Pons (tissue), 1 donor: ENCODE measurements around the gene NEK10.
"Not testable (repeated sequence)": the region's sequence is repeated elsewhere in the genome, so short reads cannot be mapped to it uniquely, and the experiment has no call there.

ENCODE experiments used
- DNase-seq: peaks from one replicate; pipeline ENCODE4 v3.0.0-alpha.2; 2016; ENCODE audit warnings: low spot score

NEK10 gene

GRCh38 chr3:27312044-27312668, 57.0 kb downstream of the NEK10 start:
- peak; percentile 87 for DNase-seq

- peak; percentile 6 for DNase-seq
Measured at GRCh38 chr3:27311400-27311799, 57.8 kb downstream of the NEK10 start.

- DNase-seq, result no peak
Measured at GRCh38 chr3:27310688-27311087, 58.5 kb downstream of the NEK10 start.

GRCh38 chr3:27307566-27307965, 61.6 kb downstream of the NEK10 start:
- no peak for DNase-seq

GRCh38 chr3:27302891-27303290, 66.3 kb downstream of the NEK10 start:
- no peak for DNase-seq

GRCh38 chr3:27298981-27299380, 70.2 kb downstream of the NEK10 start:
- DNase-seq, result not testable (repeated sequence)

GRCh38 chr3:27293939-27294338, 75.2 kb downstream of the NEK10 start:
- no peak for DNase-seq

GRCh38 chr3:27290760-27291159, 78.4 kb downstream of the NEK10 start:
- DNase-seq, result no peak

- peak; percentile 44 for DNase-seq
Measured at GRCh38 chr3:27289769-27290413, 79.3 kb downstream of the NEK10 start.

GRCh38 chr3:27287052-27287451, 82.1 kb downstream of the NEK10 start:
- DNase-seq, result no peak

- DNase-seq, result not testable (repeated sequence)
Measured at GRCh38 chr3:27286467-27286866, 82.7 kb downstream of the NEK10 start.

- no peak for DNase-seq
Measured at GRCh38 chr3:27285668-27286067, 83.5 kb downstream of the NEK10 start.

GRCh38 chr3:27281671-27282150, 87.5 kb downstream of the NEK10 start:
- no peak for DNase-seq

GRCh38 chr3:27279123-27279522, 90.1 kb downstream of the NEK10 start:
- DNase-seq, result peak; percentile 58

- DNase-seq, result no peak
Measured at GRCh38 chr3:27278383-27279055, 90.7 kb downstream of the NEK10 start.

GRCh38 chr3:27275441-27275990, 93.7 kb downstream of the NEK10 start:
- DNase-seq, result no peak

- no peak for DNase-seq
Measured at GRCh38 chr3:27271890-27272289, 97.3 kb downstream of the NEK10 start.

- no peak for DNase-seq
Measured at GRCh38 chr3:27254896-27255295, 114.3 kb downstream of the NEK10 start.

GRCh38 chr3:27253831-27254230, 115.4 kb downstream of the NEK10 start:
- DNase-seq, result peak; percentile 38

GRCh38 chr3:27253391-27253790, 115.8 kb downstream of the NEK10 start:
- peak; percentile 51 for DNase-seq

- no peak for DNase-seq
Measured at GRCh38 chr3:27252646-27253045, 116.5 kb downstream of the NEK10 start.

GRCh38 chr3:27244374-27244773, 124.8 kb downstream of the NEK10 start:
- no peak for DNase-seq

- no peak for DNase-seq
Measured at GRCh38 chr3:27239951-27240350, 129.2 kb downstream of the NEK10 start.
